Measurements from ENCODE around the gene MICAL1.

MICAL1 gene

DNA sequence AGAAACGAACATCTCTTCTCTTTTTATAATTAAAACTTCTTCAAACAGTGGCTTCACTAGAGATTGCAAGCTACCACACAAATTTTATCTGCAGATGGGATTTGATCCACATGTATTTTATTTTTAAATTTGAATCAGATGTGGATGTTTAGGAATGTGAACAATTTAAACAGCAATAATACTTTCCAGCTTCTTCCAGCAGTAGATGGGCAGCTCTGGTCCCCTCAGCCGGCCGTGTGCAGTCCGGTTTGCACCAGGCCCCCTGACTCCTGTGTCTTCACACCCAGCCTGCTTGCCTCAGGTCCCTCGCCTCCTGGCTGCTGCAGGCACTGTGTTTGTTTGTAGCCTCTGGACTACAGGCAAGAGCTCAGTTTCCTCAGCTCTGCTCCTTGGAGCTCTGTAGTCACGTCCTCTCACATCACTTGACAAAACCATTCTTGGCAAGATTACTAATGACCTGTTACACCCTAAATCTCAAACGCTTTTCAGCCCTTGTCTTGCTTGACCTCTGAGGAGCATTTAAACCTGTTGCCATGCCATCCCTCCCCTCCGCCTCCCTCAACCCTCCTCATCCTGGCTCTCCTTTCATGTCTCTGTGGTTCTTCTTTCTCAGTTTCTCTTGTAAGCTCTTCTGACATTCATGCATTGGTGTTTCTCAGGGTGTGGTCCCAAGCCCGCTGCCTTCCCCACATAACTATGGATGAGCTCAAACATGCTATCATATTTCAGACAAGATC lies 40.6 kb upstream of the MICAL1 start:
- Histone ChIP-seq H3K4me3 (replicated peaks; ENCODE audit: insufficient read depth, low read length) (no peak overlapping the region), H3K27me3 (ENCODE audit: insufficient read depth, poor library complexity, severe bottlenecking) (no peaks in the 10 kb centered on the region), H3K27ac (replicated peaks) (no peak overlapping the region)
- DNase-seq (ENCODE audit: low read depth in 1 of 2, low spot score in 1 of 2) = no peak
- TF ChIP-seq POLR2AphosphoS5 (IDR thresholded peaks at IDR 0.05; ENCODE audit: low read depth) (no peak), GABPA (IDR thresholded peaks at IDR 0.05; ENCODE audit: low read depth) (no peak), SPI1 (IDR thresholded peaks at IDR 0.05; ENCODE audit: borderline replicate concordance, low read depth) (no peak)
- TF ChIP-seq, protein P1, sequence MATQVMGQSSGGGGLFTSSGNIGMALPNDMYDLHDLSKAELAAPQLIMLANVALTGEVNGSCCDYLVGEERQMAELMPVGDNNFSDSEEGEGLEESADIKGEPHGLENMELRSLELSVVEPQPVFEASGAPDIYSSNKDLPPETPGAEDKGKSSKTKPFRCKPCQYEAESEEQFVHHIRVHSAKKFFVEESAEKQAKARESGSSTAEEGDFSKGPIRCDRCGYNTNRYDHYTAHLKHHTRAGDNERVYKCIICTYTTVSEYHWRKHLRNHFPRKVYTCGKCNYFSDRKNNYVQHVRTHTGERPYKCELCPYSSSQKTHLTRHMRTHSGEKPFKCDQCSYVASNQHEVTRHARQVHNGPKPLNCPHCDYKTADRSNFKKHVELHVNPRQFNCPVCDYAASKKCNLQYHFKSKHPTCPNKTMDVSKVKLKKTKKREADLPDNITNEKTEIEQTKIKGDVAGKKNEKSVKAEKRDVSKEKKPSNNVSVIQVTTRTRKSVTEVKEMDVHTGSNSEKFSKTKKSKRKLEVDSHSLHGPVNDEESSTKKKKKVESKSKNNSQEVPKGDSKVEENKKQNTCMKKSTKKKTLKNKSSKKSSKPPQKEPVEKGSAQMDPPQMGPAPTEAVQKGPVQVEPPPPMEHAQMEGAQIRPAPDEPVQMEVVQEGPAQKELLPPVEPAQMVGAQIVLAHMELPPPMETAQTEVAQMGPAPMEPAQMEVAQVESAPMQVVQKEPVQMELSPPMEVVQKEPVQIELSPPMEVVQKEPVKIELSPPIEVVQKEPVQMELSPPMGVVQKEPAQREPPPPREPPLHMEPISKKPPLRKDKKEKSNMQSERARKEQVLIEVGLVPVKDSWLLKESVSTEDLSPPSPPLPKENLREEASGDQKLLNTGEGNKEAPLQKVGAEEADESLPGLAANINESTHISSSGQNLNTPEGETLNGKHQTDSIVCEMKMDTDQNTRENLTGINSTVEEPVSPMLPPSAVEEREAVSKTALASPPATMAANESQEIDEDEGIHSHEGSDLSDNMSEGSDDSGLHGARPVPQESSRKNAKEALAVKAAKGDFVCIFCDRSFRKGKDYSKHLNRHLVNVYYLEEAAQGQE (IDR thresholded peaks at IDR 0.05; ENCODE audit: insufficient replicate concordance, low read depth) = no peak
- TF ChIP-seq, protein P2, sequence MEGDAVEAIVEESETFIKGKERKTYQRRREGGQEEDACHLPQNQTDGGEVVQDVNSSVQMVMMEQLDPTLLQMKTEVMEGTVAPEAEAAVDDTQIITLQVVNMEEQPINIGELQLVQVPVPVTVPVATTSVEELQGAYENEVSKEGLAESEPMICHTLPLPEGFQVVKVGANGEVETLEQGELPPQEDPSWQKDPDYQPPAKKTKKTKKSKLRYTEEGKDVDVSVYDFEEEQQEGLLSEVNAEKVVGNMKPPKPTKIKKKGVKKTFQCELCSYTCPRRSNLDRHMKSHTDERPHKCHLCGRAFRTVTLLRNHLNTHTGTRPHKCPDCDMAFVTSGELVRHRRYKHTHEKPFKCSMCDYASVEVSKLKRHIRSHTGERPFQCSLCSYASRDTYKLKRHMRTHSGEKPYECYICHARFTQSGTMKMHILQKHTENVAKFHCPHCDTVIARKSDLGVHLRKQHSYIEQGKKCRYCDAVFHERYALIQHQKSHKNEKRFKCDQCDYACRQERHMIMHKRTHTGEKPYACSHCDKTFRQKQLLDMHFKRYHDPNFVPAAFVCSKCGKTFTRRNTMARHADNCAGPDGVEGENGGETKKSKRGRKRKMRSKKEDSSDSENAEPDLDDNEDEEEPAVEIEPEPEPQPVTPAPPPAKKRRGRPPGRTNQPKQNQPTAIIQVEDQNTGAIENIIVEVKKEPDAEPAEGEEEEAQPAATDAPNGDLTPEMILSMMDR (IDR thresholded peaks at IDR 0.05; ENCODE audit: insufficient read depth, low read length) = no peak

DNA sequence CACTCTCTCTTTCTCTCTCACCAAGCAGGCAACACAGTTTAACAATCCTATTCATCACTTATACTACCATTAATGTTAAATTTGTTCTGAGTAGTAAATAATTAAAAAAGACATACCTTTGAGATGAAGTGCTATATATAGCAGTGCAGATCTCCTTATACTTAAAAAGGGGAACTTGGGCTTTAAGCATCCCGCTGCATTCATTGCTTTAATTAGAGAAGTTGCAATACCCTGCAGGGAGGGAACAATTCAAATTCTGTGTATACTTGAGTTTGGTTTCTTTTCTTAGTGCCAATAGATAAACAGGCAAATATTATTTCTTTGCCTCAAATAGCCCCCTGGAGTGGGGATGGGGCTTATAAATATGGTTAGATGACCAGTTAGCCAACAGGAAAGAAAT lies 38.3 kb upstream of the MICAL1 start:
- DNase-seq (ENCODE audit: low read depth in 1 of 2, low spot score in 1 of 2) = peak in 1 of 2 experiments; percentile 39
- TF ChIP-seq, protein P2 (IDR thresholded peaks at IDR 0.05; ENCODE audit: insufficient read depth, low read length) = no peak
- TF ChIP-seq, protein P1 (IDR thresholded peaks at IDR 0.05; ENCODE audit: insufficient replicate concordance, low read depth) = no peak
- TF ChIP-seq POLR2AphosphoS5 (IDR thresholded peaks at IDR 0.05; ENCODE audit: low read depth) (no peak), GABPA (IDR thresholded peaks at IDR 0.05; ENCODE audit: low read depth) (no peak), SPI1 (IDR thresholded peaks at IDR 0.05; ENCODE audit: borderline replicate concordance, low read depth) (peak; percentile 78; the same call in 1 of the 2 replicates)
- Histone ChIP-seq H3K27ac (replicated peaks) (no peak overlapping the region), H3K4me3 (replicated peaks; ENCODE audit: insufficient read depth, low read length) (no peak overlapping the region), H3K27me3 (ENCODE audit: insufficient read depth, poor library complexity, severe bottlenecking) (no peaks in the 10 kb centered on the region)

DNA sequence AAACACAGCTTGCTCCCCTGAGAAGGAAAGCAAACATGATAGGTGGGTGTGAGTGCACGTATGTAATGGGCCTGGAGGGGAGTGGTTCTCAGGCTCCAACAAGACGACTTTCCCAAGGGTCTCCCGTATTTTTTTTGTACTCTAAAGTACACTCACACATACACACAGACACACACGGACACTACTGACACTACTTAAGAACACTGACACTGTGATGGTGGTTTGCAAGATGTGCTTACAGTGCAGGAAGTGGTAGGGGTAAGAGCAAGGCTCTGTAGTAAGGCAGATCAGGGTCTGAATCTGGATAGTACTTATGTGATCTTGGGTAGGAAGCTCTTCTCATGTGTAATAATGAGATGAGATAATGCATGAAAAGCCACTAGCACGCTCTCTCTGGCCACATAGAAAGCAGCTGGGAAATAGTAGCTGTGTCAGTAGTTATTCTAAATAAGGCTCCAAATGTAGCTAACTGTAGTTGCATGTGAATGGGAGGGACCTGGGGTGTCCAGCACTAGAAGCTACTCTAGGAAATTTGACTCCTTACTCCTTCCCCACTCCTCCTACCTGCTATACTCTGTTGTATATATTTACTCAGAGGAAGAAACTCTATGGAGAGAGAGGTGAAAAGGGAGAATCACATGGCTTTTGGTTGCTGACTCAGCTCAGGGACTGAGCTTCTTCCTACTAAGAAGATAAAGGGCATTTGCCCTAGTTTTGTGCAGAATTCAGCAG lies 35.8 kb upstream of the MICAL1 start:
- DNase-seq (ENCODE audit: low read depth in 1 of 2, low spot score in 1 of 2) = no peak
- Histone ChIP-seq H3K27ac (replicated peaks) (no peak overlapping the region), H3K4me3 (replicated peaks; ENCODE audit: insufficient read depth, low read length) (no peak overlapping the region), H3K27me3 (ENCODE audit: insufficient read depth, poor library complexity, severe bottlenecking) (no peaks in the 10 kb centered on the region)
- no peak for TF ChIP-seq SPI1 (IDR thresholded peaks at IDR 0.05; ENCODE audit: borderline replicate concordance, low read depth)
- TF ChIP-seq, protein P1 (IDR thresholded peaks at IDR 0.05; ENCODE audit: insufficient replicate concordance, low read depth) = no peak
- TF ChIP-seq, protein P2 (IDR thresholded peaks at IDR 0.05; ENCODE audit: insufficient read depth, low read length) = no peak
- no peak for TF ChIP-seq GABPA (IDR thresholded peaks at IDR 0.05; ENCODE audit: low read depth)
- TF ChIP-seq POLR2AphosphoS5 (IDR thresholded peaks at IDR 0.05; ENCODE audit: low read depth) = no peak
